Osteocyte (in vitro differentiated cells): ENCODE results near the gene GCA. TPM values are rescaled to one million over a fixed set of nuclear protein-coding genes. Genes with fewer than 3 reads are reported as not detected.

Source experiments
- DNase-seq: peaks from one replicate; pipeline ENCODE4 v3.0.0; 2021; ENCODE audit warnings: mixed read lengths; ENCODE audit not compliant: unreplicated experiment; ENCODE audit errors: extremely low spot score
- H3K27ac Mint-ChIP-seq: one replicate; pipeline ENCODE4 v1.8.0; 2021; ENCODE audit warnings: mild to moderate bottlenecking, mixed read lengths; ENCODE audit not compliant: unreplicated experiment
- H3K27me3 Mint-ChIP-seq: one replicate; pipeline ENCODE4 v1.8.0; 2021; ENCODE audit warnings: mixed read lengths; ENCODE audit not compliant: unreplicated experiment
- H3K36me3 Mint-ChIP-seq: one replicate; pipeline ENCODE4 v1.8.0; 2021; ENCODE audit warnings: mixed read lengths; ENCODE audit not compliant: unreplicated experiment
- H3K4me1 Mint-ChIP-seq: one replicate; pipeline ENCODE4 v1.8.0; 2021; ENCODE audit warnings: mixed read lengths; ENCODE audit not compliant: unreplicated experiment
- H3K4me3 Mint-ChIP-seq: one replicate; pipeline ENCODE4 v1.8.0; 2021; ENCODE audit warnings: mild to moderate bottlenecking, moderate library complexity, mixed read lengths; ENCODE audit not compliant: unreplicated experiment
- H3K9me3 Mint-ChIP-seq: one replicate; pipeline ENCODE4 v1.8.0; 2021; ENCODE audit warnings: mixed read lengths; ENCODE audit not compliant: unreplicated experiment
- total RNA-seq: library from RNA; stranded (reverse); gene quantifications from 2 replicates; pipeline ENCODE4 v1.2.1, GENCODE V29; 2021
- TF ChIP-seq, protein P1 (sequence below): fragments of 200-600 bp; sonication (generic); IDR thresholded peaks from 2 replicates; pipeline ENCODE4 v1.5.0; 2021; ENCODE audit warnings: antibody characterized with exemption, mild to moderate bottlenecking, moderate library complexity

The GCA gene
- total RNA-seq, 1 donor from 2014 or later: 4.0 TPM

DNA sequence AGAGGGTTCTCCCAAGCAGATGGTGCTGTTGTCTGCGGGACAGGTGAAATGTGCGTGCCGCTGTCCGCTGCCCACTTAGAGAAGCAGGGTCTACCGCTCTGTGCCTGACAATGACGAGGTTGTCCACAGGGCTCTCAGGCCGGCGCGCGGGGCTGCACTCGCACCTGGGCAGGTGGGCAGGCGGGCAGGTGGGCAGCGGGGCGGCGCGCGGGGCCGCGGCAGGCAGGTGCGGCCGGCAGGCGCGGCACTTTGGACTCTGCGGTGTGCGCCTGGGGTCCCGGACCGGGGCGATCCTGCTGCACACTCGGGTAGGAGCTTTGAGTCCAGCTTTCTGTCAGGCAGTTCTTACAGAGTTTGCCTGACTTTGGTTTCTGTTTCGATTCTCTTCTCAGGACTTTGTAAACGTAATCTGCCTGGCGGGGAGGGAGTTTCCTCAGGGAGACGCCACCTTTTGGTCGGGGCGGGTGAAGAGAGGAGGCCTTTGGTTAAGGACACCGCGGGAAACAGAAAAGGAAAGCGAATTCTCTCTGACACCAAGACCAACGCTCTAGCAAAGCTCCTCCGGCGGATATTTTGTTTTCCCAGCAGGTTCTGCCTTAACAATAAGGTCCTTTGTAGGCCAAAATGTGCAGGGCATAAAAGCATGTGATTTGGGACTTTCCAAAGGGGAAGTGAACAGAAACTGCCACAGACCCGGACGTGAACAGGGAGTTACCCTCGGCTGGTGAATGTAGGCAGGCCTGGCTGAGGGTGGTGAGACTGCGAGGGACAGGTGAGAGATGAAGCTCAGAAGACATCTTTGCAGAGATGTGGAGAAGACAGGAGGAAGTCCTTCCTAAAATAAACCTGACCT lies 25.4 kb upstream of the GCA start, which contains the start of gene IFIH1:
Gene IFIH1 (minus strand): TSS at position 357 of the 853 bp plus-strand sequence. CDS start 377 bp downstream, outside the sequence.
- H3K27me3 Mint-ChIP-seq: peaks cover 3% of the 10 kb centered on the region
- no peaks in the 10 kb centered on the region for H3K9me3 Mint-ChIP-seq
- peak within 1 kb of the TSS; percentile 87 for H3K4me3 Mint-ChIP-seq
- no peaks in the 10 kb centered on the region for H3K36me3 Mint-ChIP-seq
- DNase-seq: peak; percentile 88
- peaks cover 30% of the 10 kb centered on the region for H3K4me1 Mint-ChIP-seq
- H3K27ac Mint-ChIP-seq: peak within 1 kb of the TSS; percentile 96
- TF ChIP-seq, protein P1, sequence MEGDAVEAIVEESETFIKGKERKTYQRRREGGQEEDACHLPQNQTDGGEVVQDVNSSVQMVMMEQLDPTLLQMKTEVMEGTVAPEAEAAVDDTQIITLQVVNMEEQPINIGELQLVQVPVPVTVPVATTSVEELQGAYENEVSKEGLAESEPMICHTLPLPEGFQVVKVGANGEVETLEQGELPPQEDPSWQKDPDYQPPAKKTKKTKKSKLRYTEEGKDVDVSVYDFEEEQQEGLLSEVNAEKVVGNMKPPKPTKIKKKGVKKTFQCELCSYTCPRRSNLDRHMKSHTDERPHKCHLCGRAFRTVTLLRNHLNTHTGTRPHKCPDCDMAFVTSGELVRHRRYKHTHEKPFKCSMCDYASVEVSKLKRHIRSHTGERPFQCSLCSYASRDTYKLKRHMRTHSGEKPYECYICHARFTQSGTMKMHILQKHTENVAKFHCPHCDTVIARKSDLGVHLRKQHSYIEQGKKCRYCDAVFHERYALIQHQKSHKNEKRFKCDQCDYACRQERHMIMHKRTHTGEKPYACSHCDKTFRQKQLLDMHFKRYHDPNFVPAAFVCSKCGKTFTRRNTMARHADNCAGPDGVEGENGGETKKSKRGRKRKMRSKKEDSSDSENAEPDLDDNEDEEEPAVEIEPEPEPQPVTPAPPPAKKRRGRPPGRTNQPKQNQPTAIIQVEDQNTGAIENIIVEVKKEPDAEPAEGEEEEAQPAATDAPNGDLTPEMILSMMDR: peak; percentile 48

DNA sequence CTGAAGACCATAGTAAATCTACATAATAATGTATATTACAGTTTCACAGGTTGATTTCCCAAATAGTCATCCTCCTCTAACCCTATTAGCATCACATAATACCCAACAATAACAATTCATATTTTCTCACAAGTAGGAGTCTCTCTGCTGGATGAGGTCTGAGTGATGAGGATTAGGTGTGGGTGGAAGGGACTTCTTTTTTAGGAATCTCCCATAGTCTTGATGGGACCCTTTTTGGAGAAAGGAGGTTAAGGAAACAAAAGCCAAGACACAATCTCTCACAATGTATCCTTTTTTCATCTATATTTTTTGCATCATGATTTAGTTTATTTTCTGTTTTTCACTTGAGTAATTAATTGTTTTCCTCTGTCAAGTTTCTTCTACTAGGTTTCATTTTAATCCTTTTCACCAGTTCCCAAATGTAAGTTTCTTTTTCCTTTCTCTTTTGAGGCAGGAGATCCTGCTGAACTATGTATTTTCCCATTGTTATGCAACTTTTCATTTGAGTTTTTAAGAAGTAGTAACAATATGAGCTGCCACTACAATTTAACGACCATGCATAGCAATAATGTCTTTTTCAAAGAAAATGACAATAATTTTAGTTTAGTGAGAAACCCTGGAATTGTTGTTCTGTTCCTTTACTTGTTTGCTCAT lies 22.9 kb upstream of the GCA start:
- H3K36me3 Mint-ChIP-seq: no peaks in the 10 kb centered on the region
- TF ChIP-seq, protein P1: no peak
- DNase-seq: no peak
- no peaks in the 10 kb centered on the region for H3K9me3 Mint-ChIP-seq
- peaks cover 30% of the 10 kb centered on the region for H3K4me1 Mint-ChIP-seq
- no peak overlapping the region for H3K27ac Mint-ChIP-seq
- H3K27me3 Mint-ChIP-seq: peaks cover 18% of the 10 kb centered on the region
- no peak overlapping the region for H3K4me3 Mint-ChIP-seq

DNA sequence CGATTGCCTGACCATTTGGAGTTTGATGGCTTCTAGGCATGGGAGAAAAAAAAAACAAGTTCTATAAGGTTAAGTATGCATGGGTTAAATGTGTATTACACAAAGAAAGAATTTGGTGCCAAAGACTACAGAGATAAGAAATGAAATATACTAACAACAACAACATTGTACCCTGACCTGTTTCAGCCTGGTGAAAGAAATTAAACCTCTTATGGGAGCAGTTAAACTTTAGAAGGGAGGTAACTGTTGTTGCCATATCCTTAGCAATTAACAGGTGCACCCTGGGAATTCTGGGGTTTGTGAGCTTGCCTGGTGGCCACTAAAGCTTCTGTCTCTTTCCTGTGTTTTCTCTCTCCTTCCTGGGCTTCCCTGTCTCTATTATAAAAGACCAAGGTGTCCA lies 19.0 kb upstream of the GCA start:
- Mint-ChIP-seq H3K4me3 (no peak overlapping the region), H3K4me1 (no peaks in the 10 kb centered on the region), H3K27ac (no peak overlapping the region), H3K36me3 (no peaks in the 10 kb centered on the region), H3K9me3 (no peaks in the 10 kb centered on the region), H3K27me3 (peaks cover 18% of the 10 kb centered on the region)
- DNase-seq: no peak
- TF ChIP-seq, protein P1: no peak

DNA sequence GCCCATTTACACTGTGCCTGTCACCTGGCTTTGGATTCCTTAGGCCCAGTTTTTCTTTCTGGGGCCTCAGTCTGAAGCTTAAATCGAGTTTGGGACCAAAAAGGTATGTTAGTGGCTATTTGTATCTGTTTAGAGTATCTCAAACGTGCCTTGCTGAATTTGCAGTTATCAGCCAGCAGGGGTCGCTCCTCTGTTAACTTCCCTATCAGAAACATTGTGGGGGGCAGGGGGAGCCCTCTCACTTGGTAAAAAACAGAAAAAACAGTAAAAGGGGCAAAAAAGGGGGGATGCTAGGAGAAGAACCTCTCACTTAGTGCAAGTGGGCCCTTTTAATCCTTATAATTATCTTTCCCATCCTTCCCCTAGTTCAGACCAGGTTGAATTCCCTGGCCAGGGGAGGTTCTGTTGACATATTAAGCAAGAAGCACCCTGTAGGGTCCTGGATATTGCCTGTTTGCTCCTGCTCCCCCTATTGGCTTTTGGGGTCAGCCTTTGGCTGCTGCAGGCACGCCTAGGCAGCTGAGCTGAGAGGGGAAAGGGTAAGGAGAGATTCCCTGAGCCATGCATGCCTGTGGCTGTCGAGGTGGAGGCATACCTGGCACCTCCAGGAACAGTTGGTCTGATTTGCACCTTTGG lies 16.7 kb upstream of the GCA start:
- H3K4me1 Mint-ChIP-seq: no peaks in the 10 kb centered on the region
- H3K4me3 Mint-ChIP-seq: no peak overlapping the region
- H3K36me3 Mint-ChIP-seq: no peaks in the 10 kb centered on the region
- peaks cover 16% of the 10 kb centered on the region for H3K27me3 Mint-ChIP-seq
- TF ChIP-seq, protein P1: peak; percentile 55
- no peak overlapping the region for H3K27ac Mint-ChIP-seq
- DNase-seq: no peak
- H3K9me3 Mint-ChIP-seq: no peaks in the 10 kb centered on the region

DNA sequence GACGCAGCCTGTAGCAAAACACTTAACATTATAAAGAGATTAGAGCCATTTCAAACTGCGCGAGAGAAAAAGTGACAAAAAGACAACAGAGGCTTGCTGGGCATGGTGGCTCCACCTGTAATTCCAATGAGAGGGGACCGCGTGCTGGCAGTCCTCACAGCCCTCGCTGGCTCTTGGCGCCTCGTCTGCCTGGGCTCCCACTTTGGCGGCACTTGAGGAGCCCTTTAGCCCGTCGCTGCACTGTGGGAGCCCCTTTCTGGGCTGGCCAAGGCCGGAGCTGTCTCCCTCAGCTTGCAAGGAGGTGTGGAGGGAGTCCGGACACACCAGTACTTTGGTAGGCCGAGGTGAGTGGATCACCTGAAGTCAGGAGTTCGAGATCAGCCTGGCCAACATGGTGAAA lies 16.1 kb upstream of the GCA start:
- Mint-ChIP-seq H3K36me3 (no peaks in the 10 kb centered on the region), H3K27ac (no peak overlapping the region), H3K4me1 (no peaks in the 10 kb centered on the region), H3K27me3 (peaks cover 16% of the 10 kb centered on the region), H3K4me3 (no peak overlapping the region), H3K9me3 (no peaks in the 10 kb centered on the region)
- DNase-seq: no peak
- TF ChIP-seq, protein P1: no peak
